ENCODE data around the gene PSMD10.

The PSMD10 gene

GRCh38 chrX:108091264-108091877 is at the start of gene PSMD10, which contains the start of gene ATG4A (continued):
- TF ChIP-seq PATZ1 (tag by site-specific recombination; IDR thresholded peaks at IDR 0.05) (peak; percentile 71), KLF8 (tag by site-specific recombination; IDR thresholded peaks at IDR 0.05) (peak; percentile 66; the same call in 1 of the 2 replicates), ZEB2 (tag by site-specific recombination; IDR thresholded peaks at IDR 0.05) (peak; percentile 72; the same call in 1 of the 2 replicates), ZNF174 (tag by site-specific recombination; IDR thresholded peaks at IDR 0.05) (no peak), ZNF394 (tag by site-specific recombination; IDR thresholded peaks at IDR 0.05; ENCODE audit: borderline replicate concordance) (no peak), ZNF664 (tag by site-specific recombination; IDR thresholded peaks at IDR 0.05) (no peak), ZNF19 (tag by site-specific recombination; IDR thresholded peaks at IDR 0.05; ENCODE audit: low read depth) (no peak), KLF16 (tag by site-specific recombination; IDR thresholded peaks at IDR 0.05) (peak; percentile 72), ZNF629 (tag by site-specific recombination; IDR thresholded peaks at IDR 0.05) (no peak), GLIS1 (tag by site-specific recombination; IDR thresholded peaks at IDR 0.05) (0 out of 2 replicates have a peak, but pooled peaks have one; percentile 25), ZNF701 (tag by site-specific recombination; IDR thresholded peaks at IDR 0.05) (no peak), ZNF660 (tag by site-specific recombination; IDR thresholded peaks at IDR 0.05) (no peak; the same call in 1 of the 2 replicates), ZBTB17 (tag by site-specific recombination; IDR thresholded peaks at IDR 0.05) (peak; percentile 89; the same call in 1 of the 2 replicates), ZNF24 (tag by site-specific recombination; IDR thresholded peaks at IDR 0.05) (no peak), ZBTB8A (tag by site-specific recombination; IDR thresholded peaks at IDR 0.05) (no peak), ZNF624 (tag by site-specific recombination; IDR thresholded peaks at IDR 0.05) (no peak), SALL2 (tag by site-specific recombination; IDR thresholded peaks at IDR 0.05; ENCODE audit: borderline replicate concordance) (no peak), ZNF223 (tag by site-specific recombination; IDR thresholded peaks at IDR 0.05) (no peak), ZNF121 (tag by site-specific recombination; IDR thresholded peaks at IDR 0.05) (no peak), PBX3 (CRISPR knock-in tag; IDR thresholded peaks at IDR 0.05) (no peak; the same call in 1 of the 2 replicates), GLIS2 (tag by site-specific recombination; IDR thresholded peaks at IDR 0.05) (peak; percentile 89), WT1 (tag by site-specific recombination; IDR thresholded peaks at IDR 0.05) (no peak), TRIM28 (IDR thresholded peaks at IDR 0.05; ENCODE audit: borderline replicate concordance, low read length) (no peak), ZFP37 (tag by site-specific recombination; IDR thresholded peaks at IDR 0.05) (no peak), IKZF3 (tag by site-specific recombination; IDR thresholded peaks at IDR 0.05) (peak; percentile 90), ZNF324 (tag by site-specific recombination; IDR thresholded peaks at IDR 0.05) (no peak), ZBTB11 (tag by site-specific recombination; conservative IDR thresholded peaks at IDR 0.05; ENCODE audit: low read depth) (peak; percentile 95), BCL11A (tag by site-specific recombination; IDR thresholded peaks at IDR 0.05; ENCODE audit: low read depth) (no peak), ZNF707 (tag by site-specific recombination; IDR thresholded peaks at IDR 0.05) (no peak), ZNF221 (tag by site-specific recombination; IDR thresholded peaks at IDR 0.05; ENCODE audit: borderline replicate concordance) (no peak), ZBTB49 (tag by site-specific recombination; IDR thresholded peaks at IDR 0.05; ENCODE audit: low read depth) (no peak), GFI1B (tag by site-specific recombination; IDR thresholded peaks at IDR 0.05) (no peak), ZNF292 (tag by site-specific recombination; IDR thresholded peaks at IDR 0.05; ENCODE audit: borderline replicate concordance, low read depth) (no peak), ZNF248 (tag by site-specific recombination; IDR thresholded peaks at IDR 0.05) (no peak)

All from HEK293 (cell line).